GM12801 (cell line): ENCODE results near the gene SLITRK6.

Source experiments
- CTCF ChIP-seq: IDR thresholded peaks from one replicate; pipeline ENCODE4 v1.5.1; 2011; ENCODE audit warnings: control low read depth; ENCODE audit not compliant: insufficient read length; ENCODE audit errors: extremely low read depth

SLITRK6 gene

GRCh38 chr13:85785205-85785604 is 14.0 kb downstream of the SLITRK6 start:
- no peak for TF ChIP-seq CTCF

- TF ChIP-seq CTCF: no peak
These were observed 26.9 kb downstream of the SLITRK6 start for GRCh38 chr13:85772367-85772766.

GRCh38 chr13:85771856-85772255 is 27.4 kb downstream of the SLITRK6 start:
- TF ChIP-seq CTCF: no peak

- TF ChIP-seq CTCF: no peak
These were observed 30.3 kb downstream of the SLITRK6 start for GRCh38 chr13:85768946-85769345.

GRCh38 chr13:85755123-85755522 is 44.1 kb downstream of the SLITRK6 start:
- TF ChIP-seq CTCF: no peak
